ENCODE results near the gene CRTAC1. TPM values are rescaled to one million over a fixed set of nuclear protein-coding genes. Genes with fewer than 3 reads are reported as not detected.
A peak's percentile ranks its signal among the peaks of the same experiment; 100 is the strongest.

The CRTAC1 gene
- total RNA-seq, 1 experiment from 2014 or later, result 0.20 TPM

- intact Hi-C loops (cut with micrococcal nuclease), result loop anchor here (2.0 to 10.0 kb wide), 3 partner anchors 319 to 749 kb away; no protein-coding TSS in a partner anchor
- no peaks in the 10 kb centered on the region for H3K9me3 ChIP-seq (ENCODE audit: control insufficient read depth in 1 of 2, insufficient read depth in 1 of 2, low read depth in 1 of 2, low read length in 2 of 2)
- RAD21 ChIA-PET (ENCODE audit: low non-redundant PET in 1 of 2, low total read pairs in 2 of 2, uncharacterized antibody in 2 of 2, unreplicated experiment in 2 of 2), result interaction anchor here (0.6 to 2.1 kb wide), 6 partner anchors 45 to 408 kb away, joined by 3 to 13 read pairs (median 6); no protein-coding TSS in a partner anchor
- no peak overlapping the region for H3K9ac ChIP-seq (ENCODE audit: low read length)
- H2AFZ ChIP-seq (ENCODE audit: low read depth, low read length, poor library complexity, severe bottlenecking), result peak overlapping the region; percentile 42
- CTCF ChIA-PET, result interaction anchor here (0.6 to 5.6 kb wide), 9 partner anchors 11 to 552 kb away, joined by 3 to 76 read pairs (median 3); no protein-coding TSS in a partner anchor
- TF ChIP-seq CEBPB (IDR thresholded peaks at IDR 0.05; ENCODE audit: low read depth), result no peak
- no peak for TF ChIP-seq ELF1 (IDR thresholded peaks at IDR 0.05; ENCODE audit: borderline replicate concordance, low read depth)
- TF ChIP-seq ZNF274 (IDR thresholded peaks at IDR 0.05; ENCODE audit: low read depth, low read length), result no peak
- TF ChIP-seq TCF7L2 (IDR thresholded peaks at IDR 0.05; ENCODE audit: borderline replicate concordance, extremely low read depth, insufficient read depth, insufficient read length), result no peak
- TF ChIP-seq ZFX (IDR thresholded peaks at IDR 0.05), result no peak
- TF ChIP-seq EZH2phosphoT487 (IDR thresholded peaks at IDR 0.05; ENCODE audit: borderline replicate concordance), result no peak
- TF ChIP-seq EZH2 (IDR thresholded peaks at IDR 0.05), result no peak
- TF ChIP-seq FOSL1 (IDR thresholded peaks at IDR 0.05; ENCODE audit: low read depth), result no peak
- TF ChIP-seq EGR1 (IDR thresholded peaks at IDR 0.05; ENCODE audit: low read depth), result no peak
- no peak for TF ChIP-seq RAD21 (IDR thresholded peaks at IDR 0.05; ENCODE audit: low read depth)
- TF ChIP-seq CTCF (IDR thresholded peaks at IDR 0.05 in 2 of 3, conservative IDR thresholded peaks at IDR 0.05 in 1 of 3; ENCODE audit: borderline replicate concordance in 1 of 3, insufficient read depth in 1 of 3, low read depth in 2 of 3, low read length in 2 of 3), result no peak
- no peak for TF ChIP-seq MAX (IDR thresholded peaks at IDR 0.05)
- no peaks in the 10 kb centered on the region for H4K20me1 ChIP-seq (ENCODE audit: insufficient read depth)
- H3K27ac ChIP-seq (ENCODE audit: low read depth, low read length), result no peak overlapping the region
- no TSS peak for BruUV-seq (replicated peaks)
- H3K9me2 ChIP-seq (ENCODE audit: insufficient read depth), result no peaks in the 10 kb centered on the region
- H3K4me2 ChIP-seq (ENCODE audit: low read length), result no peak overlapping the region; the same call in 1 of the 2 replicates
- no peak for DNase-seq (ENCODE audit: low read depth, low spot score)
- peaks cover 3 to 10% of the 10 kb centered on the region in 2 experiments; a peak in 3 of 4 replicates for H3K4me1 ChIP-seq (ENCODE audit: control insufficient read depth in 1 of 2, insufficient read depth in 2 of 2, low read length in 2 of 2)
- no peak for ATAC-seq
- H3K36me3 ChIP-seq (ENCODE audit: control insufficient read depth in 1 of 2, insufficient read depth in 2 of 2, low read length in 2 of 2), result no peaks in the 10 kb centered on the region
- no peak overlapping the region for H3K4me3 ChIP-seq (replicated peaks in 1 of 2; ENCODE audit: low read depth in 1 of 2, low read length in 2 of 2)
- H3K27me3 ChIP-seq (ENCODE audit: insufficient read depth, low read length), result peaks cover 9% of the 10 kb centered on the region; the same call in 1 of the 2 replicates
- POLR2A ChIA-PET, result no interaction called here
- no peaks in the 10 kb centered on the region for H3K79me2 ChIP-seq (ENCODE audit: insufficient read depth, low read length)
Observed at GRCh38 chr10:97915346-97916131, 114.9 kb downstream of the CRTAC1 start.

Data from HCT116 (cell line).